ENCODE results near the gene PRSS57. TPM values are rescaled to one million over a fixed set of nuclear protein-coding genes. Genes with fewer than 3 reads are reported as not detected.

The PRSS57 gene
- total RNA-seq, 1 donor from 2014 or later, result not detected

DNA sequence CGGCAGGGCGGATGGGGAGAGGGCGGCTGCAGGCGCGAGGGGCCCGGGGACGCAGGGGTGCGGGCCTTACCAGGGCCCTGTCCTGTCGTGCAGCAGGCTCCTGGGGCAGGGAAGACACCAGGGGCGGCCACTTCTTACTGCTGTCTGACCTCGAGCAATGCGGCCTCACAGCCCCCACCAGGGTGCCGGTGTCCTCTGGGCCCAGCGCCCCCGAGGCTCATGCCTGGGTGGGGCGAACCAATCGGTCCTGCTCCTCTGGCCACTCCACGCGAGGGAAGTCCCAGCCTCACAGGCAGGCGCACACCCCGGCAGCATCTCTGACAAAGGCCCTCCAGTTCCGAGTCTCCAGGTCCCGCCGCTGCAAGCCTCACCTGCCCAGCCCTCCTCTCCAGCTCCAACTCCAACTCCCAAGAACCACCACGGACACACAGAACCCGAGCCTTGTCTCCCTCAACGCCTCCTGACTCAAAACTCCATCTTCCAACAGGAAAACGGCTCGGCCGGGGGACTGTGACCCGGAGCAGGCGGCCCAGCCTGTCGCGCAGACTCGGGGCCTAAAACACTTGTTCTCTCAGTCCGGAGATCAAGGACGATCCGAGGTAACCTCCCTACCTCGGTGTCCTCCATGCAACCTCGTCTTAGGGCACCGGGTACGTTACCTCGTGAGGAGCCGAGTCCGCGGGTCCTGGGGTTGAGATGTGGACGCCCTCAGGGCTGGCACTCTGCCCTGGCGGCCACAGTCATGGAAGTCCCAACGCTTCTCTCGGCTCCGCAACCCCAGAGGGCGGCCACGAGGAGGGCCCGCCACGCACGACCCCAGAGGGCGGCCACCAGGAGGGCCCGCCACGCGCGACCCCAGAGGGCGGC, 49.1 kb downstream of the PRSS57 start:
- Mint-ChIP-seq H3K9me3 (no peaks in the 10 kb centered on the region), H3K4me1 (ENCODE audit: low read depth) (no peaks in the 10 kb centered on the region), H3K27ac (no peak overlapping the region), H3K36me3 (ENCODE audit: low read depth) (peaks cover 7% of the 10 kb centered on the region), H3K4me3 (no peak overlapping the region), H3K27me3 (ENCODE audit: insufficient read depth) (no peaks in the 10 kb centered on the region)
- DNase-seq (ENCODE audit: low spot score), result no peak
- intact Hi-C loops (cut with micrococcal nuclease), result no loop called here

DNA sequence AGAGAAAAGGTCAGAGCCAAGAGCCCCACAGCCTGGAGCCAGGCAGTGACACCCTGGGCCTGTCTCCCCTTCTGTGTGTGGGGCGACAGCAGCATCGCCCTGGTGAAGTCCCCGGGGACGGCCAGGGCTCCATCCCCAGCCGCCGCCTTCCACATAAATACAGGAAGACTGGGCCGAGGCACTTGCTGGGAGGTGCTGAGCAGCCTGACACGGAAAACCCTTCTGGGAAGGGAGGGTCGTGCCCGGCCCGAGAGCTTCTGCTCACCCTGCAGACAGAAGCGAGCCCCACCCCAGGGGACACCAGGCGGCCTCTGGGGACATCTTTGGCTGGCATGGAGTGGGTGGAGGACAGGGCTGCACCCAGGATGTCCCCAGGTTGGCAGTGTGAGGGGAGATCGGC, 50.5 kb downstream of the PRSS57 start:
- H3K4me3 Mint-ChIP-seq, result no peak overlapping the region
- no peak for DNase-seq (ENCODE audit: low spot score)
- intact Hi-C loops (cut with micrococcal nuclease), result no loop called here
- H3K4me1 Mint-ChIP-seq (ENCODE audit: low read depth), result no peaks in the 10 kb centered on the region
- peaks cover 5% of the 10 kb centered on the region for H3K36me3 Mint-ChIP-seq (ENCODE audit: low read depth)
- no peaks in the 10 kb centered on the region for H3K9me3 Mint-ChIP-seq
- H3K27me3 Mint-ChIP-seq (ENCODE audit: insufficient read depth), result no peaks in the 10 kb centered on the region
- H3K27ac Mint-ChIP-seq, result no peak overlapping the region

DNA sequence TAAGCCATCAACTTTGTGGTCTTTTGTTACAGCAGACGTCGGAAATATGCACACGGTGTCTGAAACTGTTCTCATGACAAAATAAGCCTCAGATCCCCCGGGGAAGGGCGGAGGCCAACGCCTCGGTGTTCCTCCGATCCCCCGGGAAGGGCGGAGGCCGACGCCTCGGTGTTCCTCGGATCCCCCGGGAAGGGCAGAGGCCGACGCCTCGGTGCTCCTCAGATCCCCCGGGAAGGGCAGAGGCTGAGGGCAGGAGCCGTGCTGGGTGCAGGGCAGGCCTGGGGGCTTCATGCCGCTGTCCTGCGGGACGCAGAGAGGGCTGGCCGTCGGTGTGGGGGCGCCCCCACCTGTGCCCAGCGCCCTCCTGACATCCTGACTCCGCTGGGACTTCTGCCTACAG, 50.9 kb downstream of the PRSS57 start:
- H3K4me1 Mint-ChIP-seq (ENCODE audit: low read depth), result peaks cover 2% of the 10 kb centered on the region
- no peak overlapping the region for H3K27ac Mint-ChIP-seq
- H3K36me3 Mint-ChIP-seq (ENCODE audit: low read depth), result peaks cover 5% of the 10 kb centered on the region
- no peak overlapping the region for H3K4me3 Mint-ChIP-seq
- no peaks in the 10 kb centered on the region for H3K9me3 Mint-ChIP-seq
- peaks cover 1% of the 10 kb centered on the region for H3K27me3 Mint-ChIP-seq (ENCODE audit: insufficient read depth)
- intact Hi-C loops (cut with micrococcal nuclease), result no loop called here
- DNase-seq (ENCODE audit: low spot score), result no peak

DNA sequence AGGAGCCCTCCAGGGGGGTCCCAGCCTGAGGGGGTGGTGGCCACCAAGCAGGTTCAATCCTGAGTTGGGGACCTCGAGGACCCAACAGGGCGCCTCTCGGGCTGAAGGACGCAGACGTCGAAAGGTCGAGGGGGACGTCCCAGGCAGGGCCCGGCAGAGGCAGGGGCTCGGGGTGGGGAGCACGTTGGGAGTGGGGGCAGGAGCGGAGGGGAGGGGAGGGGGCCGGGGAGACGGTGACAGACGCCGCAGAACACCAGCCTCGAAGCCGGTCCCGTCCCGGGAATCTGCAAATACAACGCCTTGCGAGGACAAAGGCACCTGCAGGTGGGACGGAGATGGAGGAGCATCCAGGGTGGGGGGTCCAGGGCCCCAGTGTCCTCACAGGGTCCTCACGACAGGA, 51.5 kb downstream of the PRSS57 start:
- Mint-ChIP-seq H3K4me1 (ENCODE audit: low read depth) (peaks cover 6% of the 10 kb centered on the region), H3K4me3 (no peak overlapping the region), H3K27me3 (ENCODE audit: insufficient read depth) (peaks cover 5% of the 10 kb centered on the region), H3K27ac (no peak overlapping the region), H3K36me3 (ENCODE audit: low read depth) (peaks cover 5% of the 10 kb centered on the region), H3K9me3 (no peaks in the 10 kb centered on the region)
- intact Hi-C loops (cut with micrococcal nuclease), result no loop called here
- DNase-seq (ENCODE audit: low spot score), result no peak

DNA sequence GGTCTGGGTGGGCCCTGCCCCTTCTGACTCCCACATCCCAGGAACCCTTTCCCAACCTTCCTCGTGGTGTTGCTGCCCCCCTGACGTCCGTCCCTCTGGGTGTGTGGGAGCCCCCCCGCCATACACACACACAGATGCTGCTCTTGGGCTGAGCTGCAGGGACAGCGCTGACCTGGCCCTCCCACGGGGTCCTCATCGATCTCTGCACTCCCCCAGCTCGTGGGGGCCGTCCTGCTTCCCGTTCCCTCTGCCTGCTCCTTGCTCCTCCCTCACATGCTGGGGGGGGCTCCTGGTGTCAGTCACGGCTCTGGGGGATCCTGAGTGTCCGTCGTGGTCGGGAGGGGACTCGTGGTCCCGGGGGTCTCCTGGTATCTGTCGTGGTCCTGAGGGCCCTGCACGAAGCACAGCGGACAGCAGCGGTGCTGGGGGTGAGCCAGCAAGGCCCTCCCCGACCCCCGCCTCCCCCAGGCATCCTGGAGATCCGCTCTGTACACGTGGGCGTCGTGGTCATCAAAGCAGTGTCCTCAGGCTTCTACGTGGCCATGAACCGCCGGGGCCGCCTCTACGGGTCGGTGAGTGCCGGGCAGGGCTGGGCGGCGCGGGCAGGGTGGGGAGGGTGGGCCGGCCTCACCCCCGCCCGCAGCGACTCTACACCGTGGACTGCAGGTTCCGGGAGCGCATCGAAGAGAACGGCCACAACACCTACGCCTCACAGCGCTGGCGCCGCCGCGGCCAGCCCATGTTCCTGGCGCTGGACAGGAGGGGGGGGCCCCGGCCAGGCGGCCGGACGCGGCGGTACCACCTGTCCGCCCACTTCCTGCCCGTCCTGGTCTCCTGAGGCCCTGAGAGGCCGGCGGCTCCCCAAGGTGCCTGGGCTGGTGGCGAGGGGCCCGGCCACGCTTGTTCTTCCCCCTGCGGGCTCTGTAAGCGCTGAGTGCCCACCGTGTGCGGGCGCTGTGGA, 52.2 kb downstream of the PRSS57 start:
- no peaks in the 10 kb centered on the region for H3K9me3 Mint-ChIP-seq
- H3K27me3 Mint-ChIP-seq (ENCODE audit: insufficient read depth), result peaks cover 5% of the 10 kb centered on the region
- no peak overlapping the region for H3K27ac Mint-ChIP-seq
- H3K36me3 Mint-ChIP-seq (ENCODE audit: low read depth), result peaks cover 2% of the 10 kb centered on the region
- intact Hi-C loops (cut with micrococcal nuclease), result no loop called here
- H3K4me1 Mint-ChIP-seq (ENCODE audit: low read depth), result peaks cover 6% of the 10 kb centered on the region
- H3K4me3 Mint-ChIP-seq, result no peak overlapping the region
- no peak for DNase-seq (ENCODE audit: low spot score)

DNA sequence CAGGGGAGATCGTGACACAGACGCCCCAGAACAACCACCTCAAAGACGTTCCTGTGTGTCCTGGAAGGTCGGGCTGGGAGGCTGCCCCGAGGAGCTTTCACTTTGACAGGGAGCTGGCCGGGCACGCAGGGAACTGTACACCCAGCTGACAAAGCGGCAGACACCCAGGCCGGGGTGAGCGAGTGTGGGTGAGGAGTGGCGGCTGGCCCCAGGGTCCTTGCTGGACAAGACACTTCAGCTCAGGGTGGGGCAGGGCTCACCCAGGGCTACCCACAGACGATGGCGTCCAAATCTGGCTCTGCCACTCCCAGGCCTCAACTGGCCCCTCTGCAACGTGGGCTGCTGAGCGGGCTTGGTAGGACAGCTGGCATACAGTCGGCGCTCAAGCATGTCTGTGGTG, 53.5 kb downstream of the PRSS57 start:
- Mint-ChIP-seq H3K4me3 (no peak overlapping the region), H3K4me1 (ENCODE audit: low read depth) (peaks cover 6% of the 10 kb centered on the region), H3K9me3 (no peaks in the 10 kb centered on the region), H3K27me3 (ENCODE audit: insufficient read depth) (peaks cover 5% of the 10 kb centered on the region), H3K36me3 (ENCODE audit: low read depth) (no peaks in the 10 kb centered on the region), H3K27ac (no peak overlapping the region)
- intact Hi-C loops (cut with micrococcal nuclease), result no loop called here
- no peak for DNase-seq (ENCODE audit: low spot score)

DNA sequence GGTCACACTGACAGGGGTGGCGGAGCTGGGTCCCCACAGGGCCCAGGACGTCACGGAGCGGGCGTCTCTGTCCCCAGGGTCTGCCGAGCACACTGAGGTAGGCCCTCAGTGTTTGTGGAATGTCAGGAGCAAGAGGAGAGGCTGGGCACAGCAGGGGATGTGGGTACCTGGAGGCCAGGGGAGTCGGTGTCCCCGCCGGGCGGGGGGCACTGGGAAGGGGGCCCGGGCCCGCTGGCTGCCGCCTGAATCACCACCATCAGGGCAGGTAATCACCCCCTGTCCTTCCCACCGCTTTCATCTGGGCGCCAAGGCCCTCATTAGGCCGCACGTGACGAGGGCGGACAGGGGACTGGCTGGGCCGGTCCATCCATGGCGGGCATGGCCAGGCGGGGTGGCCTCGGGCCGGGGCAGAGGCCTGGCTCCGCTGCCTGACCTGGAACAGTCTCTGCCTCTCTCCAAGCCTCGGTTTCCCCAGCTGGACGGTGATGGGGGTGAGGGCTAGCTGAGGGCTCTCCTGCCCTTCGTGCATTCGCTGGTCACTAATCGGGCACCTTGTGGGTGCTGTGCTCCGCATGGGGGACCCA, 54.6 kb downstream of the PRSS57 start:
- no peak for DNase-seq (ENCODE audit: low spot score)
- Mint-ChIP-seq H3K4me3 (peak overlapping the region; percentile 19), H3K9me3 (no peaks in the 10 kb centered on the region), H3K36me3 (ENCODE audit: low read depth) (no peaks in the 10 kb centered on the region), H3K27me3 (ENCODE audit: insufficient read depth) (peaks cover 5% of the 10 kb centered on the region), H3K4me1 (ENCODE audit: low read depth) (peaks cover 6% of the 10 kb centered on the region), H3K27ac (no peak overlapping the region)
- intact Hi-C loops (cut with micrococcal nuclease), result no loop called here

DNA sequence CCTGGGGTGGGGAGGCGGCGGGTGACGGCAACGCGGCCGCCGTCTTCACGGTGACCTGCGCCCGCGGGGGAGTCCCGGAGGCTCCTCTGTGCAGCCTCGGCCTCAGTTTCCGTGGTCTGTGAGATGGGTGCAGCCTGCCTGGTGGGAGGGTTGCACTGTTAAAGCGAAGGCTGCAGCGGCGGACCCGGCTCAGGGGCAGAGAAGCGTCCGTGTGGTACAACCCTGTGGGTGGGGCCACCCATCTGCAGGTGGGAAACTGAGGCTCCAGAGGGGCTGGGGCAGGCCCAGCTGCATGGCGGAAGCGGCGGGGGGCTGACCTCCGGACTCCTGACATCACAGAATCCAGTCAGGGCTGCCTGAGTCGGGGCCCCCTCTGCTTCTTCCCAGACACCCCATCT, 55.1 kb downstream of the PRSS57 start:
- Mint-ChIP-seq H3K27me3 (ENCODE audit: insufficient read depth) (peaks cover 5% of the 10 kb centered on the region), H3K9me3 (no peaks in the 10 kb centered on the region), H3K4me1 (ENCODE audit: low read depth) (peaks cover 6% of the 10 kb centered on the region), H3K36me3 (ENCODE audit: low read depth) (no peaks in the 10 kb centered on the region), H3K27ac (no peak overlapping the region), H3K4me3 (no peak overlapping the region)
- no peak for DNase-seq (ENCODE audit: low spot score)
- intact Hi-C loops (cut with micrococcal nuclease), result no loop called here

DNA sequence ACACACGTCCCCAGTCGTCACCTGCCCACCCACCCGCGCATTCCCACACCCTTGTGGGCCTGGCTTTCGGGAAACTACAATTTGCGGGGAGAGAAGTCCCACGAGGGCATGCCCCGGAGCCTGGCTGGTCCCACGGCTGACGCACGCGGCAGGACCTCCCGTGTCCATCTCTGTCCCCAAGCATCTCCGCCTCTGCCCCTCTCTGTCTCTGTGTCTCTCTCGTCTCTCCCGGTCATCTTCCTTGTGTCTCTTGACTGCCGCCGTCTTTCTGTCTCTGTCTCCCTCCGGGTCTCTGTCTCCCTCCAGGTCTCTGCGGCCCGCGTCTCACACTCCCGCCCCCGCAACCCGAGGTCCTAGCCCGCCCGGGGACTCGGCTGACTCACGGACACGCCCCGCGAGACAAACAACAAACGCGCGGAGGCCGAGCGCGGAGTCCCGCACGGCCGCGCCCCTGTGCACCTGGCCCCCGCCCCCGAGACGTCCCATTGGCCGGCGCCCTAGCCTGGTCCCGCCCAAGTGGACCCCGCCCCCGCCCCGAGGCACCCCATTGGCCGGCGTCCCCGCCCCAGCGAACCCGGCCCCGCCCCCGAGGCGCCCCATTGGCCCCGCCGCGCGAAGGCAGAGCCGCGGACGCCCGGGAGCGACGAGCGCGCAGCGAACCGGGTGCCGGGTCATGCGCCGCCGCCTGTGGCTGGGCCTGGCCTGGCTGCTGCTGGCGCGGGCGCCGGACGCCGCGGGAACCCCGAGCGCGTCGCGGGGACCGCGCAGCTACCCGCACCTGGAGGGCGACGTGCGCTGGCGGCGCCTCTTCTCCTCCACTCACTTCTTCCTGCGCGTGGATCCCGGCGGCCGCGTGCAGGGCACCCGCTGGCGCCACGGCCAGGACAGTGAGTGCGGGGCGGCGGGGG, 55.7 kb downstream of the PRSS57 start, which contains the start of gene FGF22:
TSS of gene FGF22 (plus strand) at position 627 of the 908 bp plus-strand sequence. CDS start at position 674, 47 bp downstream.
- H3K27ac Mint-ChIP-seq, result peak within 1 kb of the TSS; percentile 71
- peaks cover 6% of the 10 kb centered on the region for H3K4me1 Mint-ChIP-seq (ENCODE audit: low read depth)
- DNase-seq (ENCODE audit: low spot score), result peak; percentile 90
- H3K4me3 Mint-ChIP-seq, result peak within 1 kb of the TSS; percentile 81
- intact Hi-C loops (cut with micrococcal nuclease), result loop anchor here (1.0 kb wide), 1 partner anchor 22 kb away; no protein-coding TSS in a partner anchor
- H3K27me3 Mint-ChIP-seq (ENCODE audit: insufficient read depth), result peaks cover 5% of the 10 kb centered on the region
- no peaks in the 10 kb centered on the region for H3K9me3 Mint-ChIP-seq
- no peaks in the 10 kb centered on the region for H3K36me3 Mint-ChIP-seq (ENCODE audit: low read depth)

DNA sequence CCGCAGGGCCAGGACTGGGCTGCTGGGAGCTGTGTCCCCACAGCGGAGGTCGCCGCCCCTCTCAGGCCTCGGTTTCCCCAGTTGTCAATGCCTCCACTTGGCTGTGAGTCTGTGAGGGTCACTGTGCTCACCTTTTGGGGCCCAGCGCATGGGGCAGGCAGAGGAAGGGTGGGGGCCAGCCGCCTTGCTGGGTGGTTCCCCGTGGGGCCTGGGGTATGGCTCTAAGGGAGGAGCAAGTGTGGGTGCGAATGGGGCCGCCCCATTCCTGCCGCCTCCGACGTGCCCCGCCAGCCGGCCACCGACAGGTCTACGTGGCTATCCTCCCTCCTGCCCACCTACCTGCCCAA, 56.4 kb downstream of the PRSS57 start:
- H3K4me3 Mint-ChIP-seq, result peak overlapping the region; percentile 81

More for the DNA sequence above, 56.4 kb downstream of the PRSS57 start:
- H3K4me1 Mint-ChIP-seq (ENCODE audit: low read depth), result peaks cover 6% of the 10 kb centered on the region
- no peaks in the 10 kb centered on the region for H3K9me3 Mint-ChIP-seq
- H3K27ac Mint-ChIP-seq, result no peak overlapping the region
- intact Hi-C loops (cut with micrococcal nuclease), result loop anchor here (1.0 kb wide), 1 partner anchor 22 kb away; no protein-coding TSS in a partner anchor
- DNase-seq (ENCODE audit: low spot score), result no peak
- H3K27me3 Mint-ChIP-seq (ENCODE audit: insufficient read depth), result peaks cover 5% of the 10 kb centered on the region
- H3K36me3 Mint-ChIP-seq (ENCODE audit: low read depth), result no peaks in the 10 kb centered on the region

All from activated T-helper 1 cell treated with anti-CD3 and anti-CD28 coated beads, Interleukin-12 subunit alpha, Interleukin-12 subunit beta, Interleukin-2, Interleukin-4 antibody, amounts not matched to agents 30 ng/mL and 10 ng/mL and 1 ng/mL, durations not matched to agents 14 hours and 24 hours and 36 hours (primary cell).